Measurements from ENCODE around the gene ZC3H12D.

ZC3H12D gene

DNA sequence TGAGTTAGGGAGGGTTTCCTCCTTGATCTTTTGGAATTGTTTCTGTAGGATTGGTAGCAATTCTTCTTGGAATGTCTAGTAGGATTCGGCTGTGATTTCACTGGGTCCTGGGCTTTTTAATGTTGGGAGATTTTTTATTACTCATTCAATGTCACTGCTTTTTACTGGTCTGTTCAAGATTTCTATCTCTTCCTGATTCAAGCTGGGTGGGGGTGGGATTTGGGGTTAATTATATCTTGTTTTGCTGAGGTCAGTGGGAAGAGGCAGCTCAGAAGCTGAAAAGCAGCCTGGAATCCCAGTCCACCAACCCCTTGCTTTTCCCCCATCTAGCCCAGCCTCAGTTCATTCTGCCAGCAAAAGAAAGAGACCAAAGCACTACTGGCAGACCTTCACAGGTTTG lies 45.2 kb downstream of the ZC3H12D start:
- DNase-seq = no peak

DNA sequence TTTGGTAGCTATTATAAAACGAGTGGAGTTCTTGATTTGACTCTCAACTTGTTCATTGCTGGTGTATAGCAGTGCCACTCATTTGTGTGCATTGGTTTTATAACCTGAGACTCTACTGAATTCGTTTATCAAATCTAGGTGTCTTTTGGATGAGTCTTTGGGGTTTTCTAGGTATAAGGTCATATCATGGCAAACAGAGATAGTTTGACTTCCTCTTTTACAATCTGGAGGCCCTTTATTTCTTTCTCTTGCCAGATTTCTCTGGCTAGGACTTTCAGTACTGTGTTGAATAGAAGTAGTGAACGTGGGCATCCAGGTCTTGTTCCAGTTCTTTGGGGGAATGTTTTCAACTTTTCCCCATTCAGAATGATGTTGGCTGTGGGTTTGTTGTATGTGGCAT lies 46.0 kb downstream of the ZC3H12D start:
- no peak for DNase-seq

DNA sequence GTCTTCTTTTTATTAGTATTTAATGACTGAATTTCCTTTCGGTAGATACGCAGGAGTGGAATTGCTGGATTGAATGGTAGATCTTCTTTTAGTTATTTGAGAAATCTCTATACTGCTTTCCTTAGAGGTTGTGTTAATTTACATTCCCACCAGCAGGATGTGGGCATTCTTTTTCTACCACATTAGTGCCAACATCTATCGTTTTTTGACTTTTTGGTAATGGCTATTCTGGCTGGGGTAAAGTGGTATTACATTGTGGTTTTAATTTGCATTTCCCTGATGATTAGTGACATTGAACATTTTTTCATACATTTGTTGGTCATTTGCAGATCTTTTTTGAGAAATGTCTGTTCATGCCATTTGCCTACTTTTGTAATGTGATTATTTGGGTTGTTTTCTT lies 47.6 kb downstream of the ZC3H12D start:
- no peak for DNase-seq

DNA sequence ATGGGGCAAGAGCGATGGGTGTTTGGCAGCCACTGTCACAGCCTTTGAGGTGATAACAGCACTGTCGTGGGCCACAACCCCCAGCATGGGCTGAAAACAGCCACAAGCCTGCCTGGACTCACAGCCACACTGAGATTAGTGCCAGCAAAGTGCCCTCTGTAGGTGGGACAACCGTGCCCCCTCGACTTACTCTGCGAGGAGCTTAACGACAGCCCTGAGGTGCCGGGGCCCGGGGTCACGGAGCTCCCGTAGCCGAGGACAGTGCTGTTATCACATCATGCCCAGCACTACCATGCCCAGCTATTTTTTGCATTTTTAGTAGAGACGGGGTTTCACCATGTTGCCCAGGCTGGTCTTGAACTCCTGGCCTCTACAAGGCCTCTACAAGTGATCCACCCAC lies 48.2 kb downstream of the ZC3H12D start:
- no peak for DNase-seq

DNA sequence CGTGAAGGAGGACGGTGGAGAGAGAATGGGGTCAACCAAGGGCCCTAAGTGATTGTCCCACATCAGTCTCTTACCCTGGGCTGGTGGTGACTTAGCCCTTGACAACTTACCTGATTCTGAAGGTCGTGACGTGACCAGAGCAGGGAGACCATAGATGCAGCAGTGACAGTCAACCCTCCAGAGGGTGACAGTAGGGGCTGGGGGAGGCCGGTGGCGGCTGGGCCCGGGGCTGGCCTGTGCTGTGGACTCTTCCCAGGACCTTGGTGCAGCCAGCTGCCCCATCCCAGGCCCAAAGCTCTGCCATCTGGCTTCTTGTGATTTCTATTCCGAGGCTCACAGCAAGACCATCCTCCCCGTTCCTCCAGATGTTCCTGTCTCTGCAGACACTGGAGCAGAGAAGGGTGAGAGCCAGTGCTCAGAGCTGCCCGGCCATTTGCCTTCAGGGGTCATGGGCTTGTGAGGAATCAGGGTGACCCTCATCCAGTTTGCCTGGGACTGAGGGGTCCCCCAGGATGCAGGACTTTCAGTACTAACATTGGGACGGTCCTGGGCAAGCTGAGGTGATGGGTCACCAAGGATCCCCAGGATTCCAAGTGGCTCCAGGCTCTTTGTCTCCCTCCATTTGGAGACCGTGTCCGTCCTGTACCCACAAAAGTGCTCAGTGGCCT lies 48.8 kb downstream of the ZC3H12D start:
- DNase-seq = no peak

DNA sequence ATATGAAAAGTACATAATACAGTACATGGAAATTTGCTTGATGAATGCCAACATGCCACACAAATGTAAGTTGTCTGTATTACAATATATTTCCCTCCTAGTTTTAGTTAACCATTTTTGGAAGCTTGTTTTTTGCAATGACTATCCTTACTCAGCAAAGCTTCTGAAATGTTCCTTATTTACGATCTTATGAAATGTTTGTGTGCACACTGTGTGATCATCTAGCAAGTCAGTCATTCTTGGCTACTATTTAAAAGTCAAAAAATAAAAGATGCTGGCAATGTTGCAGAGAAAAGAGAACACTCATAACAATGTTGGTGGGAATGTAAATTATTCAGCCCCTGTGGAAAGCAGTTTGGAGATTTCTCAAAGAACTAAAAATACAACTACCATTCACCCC lies 50.9 kb downstream of the ZC3H12D start:
- DNase-seq = no peak

DNA sequence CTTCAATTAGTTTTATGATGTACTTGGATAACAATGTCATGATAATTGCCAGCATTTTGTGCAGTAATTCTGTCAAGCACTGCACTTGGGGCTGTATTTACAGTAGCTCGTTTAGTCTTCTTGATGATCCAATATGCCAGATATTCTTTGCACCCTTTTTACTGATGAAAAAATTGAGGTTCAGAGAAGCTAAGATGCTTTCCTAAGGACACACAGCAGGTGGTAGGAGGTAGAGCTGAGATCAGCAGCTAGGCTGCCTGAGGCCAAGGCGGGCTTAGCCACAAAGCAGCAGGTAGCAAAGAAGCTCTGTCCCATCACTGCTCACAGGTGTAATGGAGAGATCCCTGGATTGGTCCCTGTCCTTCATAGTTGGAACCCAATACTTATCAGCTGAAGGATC lies 51.4 kb downstream of the ZC3H12D start:
- no peak for DNase-seq

DNA sequence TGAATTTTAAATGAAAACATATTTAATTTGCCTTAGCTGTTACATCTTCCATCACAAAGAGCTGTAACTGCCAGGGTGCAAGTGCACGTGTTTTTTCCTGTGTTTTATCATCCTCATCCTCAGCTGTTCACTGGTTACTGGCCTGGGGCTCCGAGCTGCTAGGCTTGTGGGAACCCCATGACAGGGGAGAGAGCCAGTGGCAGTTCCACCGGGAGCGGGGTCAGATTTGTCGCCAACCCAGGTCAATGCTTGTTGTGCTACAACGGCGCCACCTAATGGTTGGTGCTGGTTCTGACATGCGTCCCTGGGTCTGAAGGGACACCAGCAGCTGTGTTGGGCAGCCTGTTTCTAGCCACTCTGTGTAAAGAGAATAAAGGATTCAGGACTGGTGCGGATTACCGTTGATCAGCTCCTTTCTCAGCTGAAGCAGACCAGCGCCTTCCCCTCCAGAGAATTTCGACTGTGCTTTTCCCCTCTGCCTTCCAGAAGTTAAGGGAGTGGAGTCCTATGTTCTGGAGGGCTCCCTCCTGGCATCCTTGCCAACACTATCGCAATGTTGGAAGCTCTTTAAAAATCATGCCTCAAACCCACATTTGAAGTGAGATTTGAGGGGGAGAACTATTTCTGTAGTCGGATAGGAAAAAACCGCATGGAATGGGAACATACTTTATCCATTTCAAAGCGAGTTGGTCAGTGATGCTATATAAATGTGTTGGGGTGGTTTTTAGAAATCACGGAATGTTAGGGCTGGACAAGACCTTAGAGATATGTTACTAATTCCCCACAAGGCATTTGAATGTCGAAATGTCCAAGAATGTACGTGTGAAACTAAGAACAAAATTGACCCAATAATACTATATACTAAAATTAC lies 52.7 kb downstream of the ZC3H12D start:
- DNase-seq = peak; percentile 50

DNA sequence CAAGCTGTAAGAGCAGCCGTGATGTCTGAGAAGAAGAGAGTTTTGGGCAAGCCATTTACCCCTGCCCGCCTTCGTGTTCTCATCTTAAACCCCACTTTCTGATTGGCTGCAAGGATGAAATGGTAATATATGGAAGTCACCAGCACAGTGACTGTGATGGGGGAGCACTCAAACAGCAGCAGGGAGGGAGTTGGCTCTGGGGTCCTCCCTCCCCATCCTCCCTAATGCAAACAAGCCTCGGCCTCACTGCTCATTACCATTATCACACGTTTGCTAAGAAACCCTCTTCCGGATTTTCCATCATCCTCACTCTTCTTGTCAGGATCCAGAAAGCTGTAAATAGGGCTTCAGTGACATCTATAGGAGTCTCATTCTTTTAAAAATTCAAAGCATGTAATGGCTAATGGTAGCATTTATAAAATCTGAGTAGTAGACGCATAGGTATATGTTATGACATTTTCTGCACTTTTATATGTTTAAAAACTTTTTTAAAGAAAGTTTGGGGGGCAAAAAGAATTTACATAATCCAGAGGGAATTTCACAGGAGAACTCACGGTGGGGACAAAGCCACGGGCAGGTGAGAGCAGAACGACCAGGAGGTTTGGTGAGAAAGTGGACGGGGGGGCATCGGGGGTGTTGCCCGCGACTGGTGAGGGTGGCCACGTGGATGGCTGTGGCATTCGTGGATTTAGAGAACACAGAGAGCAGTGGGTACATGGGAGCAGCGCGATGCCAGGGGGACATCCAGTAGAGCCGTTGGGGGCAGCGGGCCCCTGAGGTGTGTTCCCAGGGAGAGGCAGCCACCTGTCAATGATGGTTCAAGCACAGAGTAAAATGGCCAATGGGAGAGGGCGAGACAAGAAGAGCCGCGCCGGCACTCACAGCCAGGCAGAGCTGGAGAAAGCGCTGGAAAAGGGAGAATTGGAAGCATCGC lies 55.1 kb downstream of the ZC3H12D start:
- no peak for DNase-seq

DNA sequence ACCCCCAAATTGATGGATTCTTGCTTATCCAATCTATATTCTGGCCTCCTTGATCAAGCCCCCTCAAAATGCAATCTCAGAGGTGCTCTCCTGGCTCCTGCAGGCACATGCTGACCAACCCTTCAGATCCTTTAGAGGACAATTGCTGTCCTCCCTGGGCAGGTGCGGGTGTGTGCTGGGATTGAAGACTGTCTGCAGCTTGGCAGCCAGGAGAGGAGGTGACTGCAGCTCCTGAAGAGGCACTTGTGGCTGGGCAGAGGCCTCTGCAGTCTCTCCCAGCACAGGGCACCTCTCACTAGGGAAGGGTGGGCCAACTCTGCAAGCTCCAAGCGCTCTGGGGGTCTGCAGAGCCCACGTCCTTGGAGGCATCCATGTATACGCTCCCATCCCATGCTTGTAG lies 56.2 kb downstream of the ZC3H12D start:
- no peak for DNase-seq

DNA sequence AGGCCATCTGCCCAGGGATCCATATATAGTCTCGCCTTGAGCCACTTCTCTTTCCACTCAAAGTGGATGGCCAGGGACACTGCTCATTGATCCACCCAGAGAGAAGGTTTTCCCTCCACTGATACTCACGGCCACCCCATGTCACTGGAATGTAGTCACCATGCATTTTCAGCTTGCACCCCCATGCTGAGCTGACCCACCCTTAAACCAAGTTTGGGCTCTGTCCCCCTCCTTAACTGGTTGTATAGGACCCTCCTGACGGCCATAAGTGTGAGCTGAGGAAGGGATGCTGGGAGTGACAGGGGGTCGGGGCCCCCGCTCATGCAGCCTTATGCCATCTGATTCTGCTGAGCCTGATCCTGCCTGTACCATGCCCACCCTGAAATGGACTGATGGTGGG lies 59.1 kb downstream of the ZC3H12D start:
- no peak for DNase-seq

DNA sequence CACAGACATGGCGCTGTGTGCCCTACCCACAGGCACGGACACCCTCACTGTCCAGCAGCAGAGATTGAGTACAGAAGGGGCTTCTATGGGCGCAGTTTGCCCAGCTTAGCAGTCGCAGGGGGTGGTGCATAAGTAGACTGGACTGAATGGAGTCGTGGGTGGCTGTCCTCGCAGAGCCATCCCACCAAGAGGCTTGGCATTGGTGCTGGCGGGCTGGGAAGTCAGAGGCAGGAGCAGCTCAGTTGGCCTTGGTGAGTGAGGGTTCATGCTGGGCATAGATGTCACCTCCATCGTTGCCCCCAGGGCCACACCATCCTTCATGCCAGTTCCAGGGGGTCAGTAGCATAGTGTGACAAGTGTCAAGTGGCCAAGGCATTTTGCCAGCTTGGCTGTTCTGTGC lies 59.6 kb downstream of the ZC3H12D start:
- no peak for DNase-seq

DNA sequence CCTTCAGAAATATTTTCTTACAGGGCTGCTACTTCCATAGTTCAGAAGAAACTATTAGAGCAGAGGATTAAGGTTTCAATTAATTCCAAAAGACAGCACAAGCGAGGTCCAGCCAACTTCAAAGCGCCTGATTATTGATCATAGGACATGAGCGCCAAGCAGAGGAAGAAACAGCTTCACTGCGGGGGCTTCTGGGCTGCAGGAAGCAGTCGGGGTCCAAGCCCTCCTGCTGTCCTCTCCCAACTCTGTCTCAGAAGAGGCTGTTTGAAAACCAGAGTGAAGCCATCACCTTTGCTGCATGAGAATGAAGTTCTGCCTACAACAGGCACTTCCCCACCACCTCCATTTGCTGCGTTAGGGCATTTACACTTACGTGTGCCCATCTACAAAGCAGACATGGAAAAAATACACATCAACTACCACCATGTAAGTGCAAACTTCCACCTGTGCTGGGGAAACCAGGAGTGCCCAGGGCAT lies 60.8 kb downstream of the ZC3H12D start:
- DNase-seq = no peak

DNA sequence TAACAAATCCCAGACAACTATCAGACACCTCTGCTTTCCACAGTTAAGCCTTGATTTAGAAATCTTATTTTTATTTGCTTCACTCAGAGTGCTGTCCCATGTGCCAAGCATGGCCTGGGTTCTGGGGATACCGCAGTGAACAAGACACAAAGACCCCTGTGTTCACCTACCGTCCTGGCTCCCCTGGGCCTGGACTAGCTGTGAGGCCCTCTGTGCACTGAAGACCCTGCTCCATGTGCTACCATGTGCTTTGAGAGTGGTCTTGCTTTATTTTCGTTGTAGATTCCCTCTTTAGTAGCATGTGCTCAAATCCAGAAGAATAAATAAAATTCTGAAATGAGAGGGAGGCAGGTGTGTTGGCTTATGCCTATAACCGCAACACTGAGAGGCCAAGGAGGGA lies 62.2 kb downstream of the ZC3H12D start:
- no peak for DNase-seq

DNA sequence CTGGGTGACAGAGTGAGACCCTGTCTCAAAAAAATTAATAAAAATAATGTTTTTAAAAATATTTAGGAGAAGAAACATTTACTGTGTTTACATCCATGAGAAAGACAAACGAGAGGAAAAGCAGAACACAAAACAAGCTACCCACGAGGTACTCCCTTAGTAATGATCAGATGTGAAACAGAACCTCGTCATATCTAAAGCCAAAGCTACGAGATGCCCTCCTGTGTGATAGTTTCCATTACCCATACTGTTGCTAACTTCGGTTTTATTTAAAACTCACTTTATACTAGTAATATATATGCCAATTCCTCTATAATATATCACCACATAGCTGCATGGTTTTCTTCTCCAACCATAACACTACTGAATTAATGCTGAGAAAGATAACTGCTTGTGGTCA lies 63.7 kb downstream of the ZC3H12D start:
- no peak for DNase-seq

DNA sequence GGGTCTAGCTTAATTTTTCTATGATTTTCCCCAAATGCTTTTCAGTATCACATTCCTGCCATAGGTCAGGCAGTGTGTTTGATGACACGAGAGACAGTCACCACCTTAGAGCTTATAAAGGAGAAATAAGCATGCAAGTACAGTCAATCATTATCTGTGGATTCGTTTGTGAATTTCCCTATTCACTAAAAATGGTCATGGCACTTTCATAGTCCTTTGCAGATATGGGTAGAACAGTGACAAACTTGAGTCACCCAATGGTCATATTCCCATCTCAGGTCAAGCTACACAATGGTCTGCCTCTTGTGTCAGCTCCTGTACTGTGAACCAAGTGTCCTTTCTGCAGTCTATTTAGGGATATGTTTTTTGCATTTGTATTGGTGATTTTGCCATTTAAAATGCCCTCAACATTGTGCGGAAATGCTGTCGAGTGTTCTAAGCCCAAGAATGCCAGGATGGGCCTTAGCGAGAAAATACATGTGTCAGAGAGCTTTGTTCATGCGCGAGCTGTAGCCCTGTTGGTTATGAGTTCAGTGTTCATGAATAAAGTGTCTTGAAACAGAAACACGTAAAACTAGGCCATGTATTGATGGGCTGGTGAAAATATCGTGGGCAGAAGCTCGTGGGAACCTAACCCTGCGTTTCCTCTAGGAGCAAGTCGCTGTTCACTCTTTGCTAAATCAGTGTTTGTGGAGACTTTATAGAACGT lies 65.0 kb downstream of the ZC3H12D start:
- DNase-seq = no peak

DNA sequence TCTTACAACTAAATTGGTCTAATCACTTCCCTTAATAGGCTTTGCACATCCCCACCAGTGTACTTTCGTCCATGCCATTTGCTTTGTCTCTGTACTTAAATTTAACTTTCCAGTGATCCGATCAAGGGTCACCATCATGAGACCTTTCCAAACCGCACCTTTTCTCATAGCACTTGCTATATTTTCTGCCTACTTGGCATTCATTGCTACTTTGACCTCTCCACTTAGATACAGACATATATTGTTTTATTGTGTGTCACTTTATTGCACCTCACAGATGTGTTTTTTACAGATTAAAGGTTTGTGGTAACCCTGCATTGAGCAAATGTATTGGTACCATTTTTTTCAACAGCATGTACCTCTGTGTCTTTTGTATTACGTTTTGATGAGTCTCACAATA lies 70.0 kb downstream of the ZC3H12D start:
- DNase-seq = no peak

DNA sequence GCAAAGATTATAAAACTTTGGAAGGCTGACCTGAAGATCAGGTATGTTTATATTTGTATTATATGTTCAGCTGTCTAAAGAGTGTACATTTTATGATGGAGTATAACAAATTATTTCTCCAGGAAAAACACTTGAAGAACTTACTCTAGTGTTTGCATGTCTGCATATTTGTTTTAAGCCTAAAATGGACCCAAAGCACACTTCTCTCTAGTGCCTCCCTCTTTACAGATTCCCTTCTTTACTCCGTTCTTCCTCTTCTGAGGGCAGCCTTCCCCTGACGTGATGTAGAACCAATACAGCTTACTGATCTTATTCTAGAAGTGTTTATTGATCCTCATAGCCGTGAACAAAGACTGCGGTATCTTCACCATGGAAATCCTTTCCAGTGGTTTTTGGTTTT lies 70.8 kb downstream of the ZC3H12D start:
- DNase-seq = no peak

DNA sequence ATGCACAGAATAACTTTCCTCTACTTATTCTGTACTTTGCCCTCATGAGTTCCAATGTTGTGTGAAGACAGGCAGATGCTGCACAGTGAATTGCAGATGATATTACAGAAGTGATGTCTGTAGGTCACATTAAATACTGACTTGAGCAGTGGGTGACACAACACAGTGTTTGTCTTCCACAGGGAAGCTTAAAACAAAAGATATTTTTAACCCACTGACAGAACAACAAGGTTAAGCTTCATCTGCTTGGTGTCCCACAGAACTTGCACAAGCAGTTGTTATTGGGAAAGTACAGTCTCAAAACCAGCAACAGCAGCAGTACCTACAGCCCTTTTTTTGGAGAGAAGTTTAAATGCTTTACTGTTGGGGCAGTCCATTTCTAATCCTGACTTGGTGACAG lies 74.3 kb downstream of the ZC3H12D start:
- no peak for DNase-seq

DNA sequence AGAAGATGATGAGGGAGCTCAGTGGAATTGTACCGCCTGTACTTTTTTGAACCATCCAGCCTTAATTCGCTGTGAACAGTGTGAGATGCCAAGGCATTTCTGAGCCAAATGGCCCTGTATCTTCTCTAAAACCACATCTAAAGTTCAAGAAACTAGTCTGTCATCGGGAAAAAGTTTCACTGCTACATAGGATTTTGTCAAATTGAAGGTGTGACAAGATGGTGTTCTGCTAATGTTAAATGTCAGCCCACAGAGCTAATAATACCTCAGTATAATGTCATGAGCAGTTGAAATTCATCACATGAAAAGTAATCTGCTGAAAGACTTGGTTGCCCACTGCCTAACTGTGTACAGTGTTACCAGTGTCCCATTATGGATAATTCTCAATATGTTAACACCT lies 75.2 kb downstream of the ZC3H12D start:
- DNase-seq = no peak

DNA sequence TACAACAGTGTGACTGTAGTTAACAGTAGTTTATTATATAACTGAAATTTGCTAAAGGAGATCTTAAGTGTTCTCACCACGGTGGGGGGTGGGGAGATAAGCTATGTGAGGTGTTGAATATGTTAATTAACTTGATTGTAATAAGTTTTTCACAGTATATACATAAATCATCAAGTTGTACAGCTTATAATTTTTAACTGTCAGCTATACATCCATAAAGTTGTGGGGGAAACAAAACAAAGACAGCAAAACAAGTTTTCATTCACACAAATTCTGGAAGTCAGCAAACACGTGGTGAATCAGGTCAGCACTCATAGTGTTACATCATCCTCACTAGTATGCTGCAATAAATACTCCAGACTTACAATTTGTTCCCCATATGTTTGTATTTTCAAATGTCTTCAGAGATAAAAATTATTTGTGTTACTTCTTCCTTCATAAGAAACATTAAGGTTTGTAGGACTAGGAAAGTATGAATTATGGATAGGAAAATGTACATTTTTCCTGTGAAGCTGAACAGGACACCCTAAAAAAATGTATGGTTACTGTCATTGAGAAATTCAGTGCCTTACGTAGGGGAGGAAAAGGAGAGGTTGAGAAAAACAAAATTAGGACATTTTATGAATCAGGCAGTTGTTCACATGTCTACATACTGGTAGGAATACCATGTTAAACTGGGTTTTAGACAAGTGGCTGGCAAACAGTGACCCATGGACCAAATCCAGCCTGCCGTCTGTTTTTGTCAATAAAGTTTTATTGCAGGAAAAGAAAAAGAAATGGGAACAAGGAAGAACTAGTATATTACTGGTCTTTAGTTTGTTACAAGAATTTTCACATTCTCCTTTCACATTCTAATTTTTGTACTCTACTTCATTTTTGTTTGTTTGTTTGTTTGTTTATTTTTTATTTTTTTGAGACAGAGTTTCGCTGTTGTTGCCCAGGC lies 78.7 kb downstream of the ZC3H12D start:
- DNase-seq = no peak

DNA sequence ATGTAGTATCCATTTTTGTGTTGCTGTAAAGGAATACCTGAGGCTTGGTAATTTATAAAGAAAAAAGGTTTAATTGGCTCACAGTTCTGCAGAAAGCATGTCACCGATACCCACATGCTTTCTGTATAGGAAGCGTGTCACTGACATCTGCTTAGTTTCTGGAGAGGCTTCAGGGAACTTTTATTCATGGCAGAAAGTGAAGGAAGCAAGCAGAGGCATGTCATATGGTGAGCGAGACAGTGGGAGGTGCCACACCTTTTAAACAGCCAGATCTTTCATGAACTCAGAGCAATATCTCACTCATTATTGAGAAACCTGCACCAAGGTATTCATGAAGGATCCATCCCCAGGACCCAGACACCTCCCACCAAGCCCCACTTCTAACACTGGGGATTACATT lies 81.3 kb downstream of the ZC3H12D start:
- no peak for DNase-seq

Data from NCI-H526 treated with DMSO at 0.1 percent for 48 hours (cell line).